KOPT-K1 (cell line): ENCODE data around the gene USP25.

ENCODE experiments used
- H3K27ac ChIP-seq: fragments of 200-600 bp; sonication (generic); 2 replicates; pipeline ENCODE4 v1.5.1; 2016; ENCODE audit warnings: antibody characterized with exemption, mild to moderate bottlenecking, low read depth, low read length; ENCODE audit not compliant: poor library complexity, severe bottlenecking
- H3K36me3 ChIP-seq: fragments of 200-600 bp; sonication (generic); 2 replicates; pipeline ENCODE4 v1.5.1; 2017; ENCODE audit warnings: antibody characterized with exemption, mild to moderate bottlenecking, low read length, moderate library complexity; ENCODE audit not compliant: insufficient read depth
- H3K9me3 ChIP-seq: fragments of 200-600 bp; sonication (generic); 2 replicates; pipeline ENCODE4 v1.5.1; 2017; ENCODE audit warnings: antibody characterized with exemption, low read length, mild to moderate bottlenecking; ENCODE audit not compliant: insufficient read depth, poor library complexity, severe bottlenecking

Gene USP25

GRCh38 chr21:15795533-15795932, 65.8 kb downstream of the USP25 start:
- peaks cover 4% of the 10 kb centered on the region for H3K9me3 ChIP-seq
- H3K36me3 ChIP-seq: peaks cover 5% of the 10 kb centered on the region
- no peak overlapping the region for H3K27ac ChIP-seq

- Histone ChIP-seq H3K9me3 (no peaks in the 10 kb centered on the region), H3K27ac (no peak overlapping the region), H3K36me3 (no peaks in the 10 kb centered on the region; the same call in 1 of the 2 replicates)
Measured at GRCh38 chr21:15797577-15798363, 68.0 kb downstream of the USP25 start.

- Histone ChIP-seq H3K27ac (no peak overlapping the region), H3K9me3 (no peaks in the 10 kb centered on the region), H3K36me3 (peaks cover 11% of the 10 kb centered on the region)
Measured at GRCh38 chr21:15801352-15801863, 71.6 kb downstream of the USP25 start.

GRCh38 chr21:15804247-15805005, 74.6 kb downstream of the USP25 start:
- no peaks in the 10 kb centered on the region for H3K9me3 ChIP-seq
- peaks cover 28% of the 10 kb centered on the region for H3K36me3 ChIP-seq
- no peak overlapping the region for H3K27ac ChIP-seq

GRCh38 chr21:15809065-15809464, 79.3 kb downstream of the USP25 start:
- peaks cover 68% of the 10 kb centered on the region for H3K36me3 ChIP-seq

GRCh38 chr21:15809818-15810217, 80.0 kb downstream of the USP25 start:
- Histone ChIP-seq H3K9me3 (peaks cover 27% of the 10 kb centered on the region), H3K27ac (no peak overlapping the region), H3K36me3 (peaks cover 75% of the 10 kb centered on the region)

More at GRCh38 chr21:15809065-15809464, 79.3 kb downstream of the USP25 start:
- Histone ChIP-seq H3K9me3 (peaks cover 19% of the 10 kb centered on the region), H3K27ac (no peak overlapping the region)

- H3K36me3 ChIP-seq: peaks cover 89% of the 10 kb centered on the region
Measured at GRCh38 chr21:15815285-15815684, 85.5 kb downstream of the USP25 start.

GRCh38 chr21:15820327-15820726, 90.5 kb downstream of the USP25 start:
- peaks cover 57% of the 10 kb centered on the region for H3K36me3 ChIP-seq
- no peak overlapping the region for H3K27ac ChIP-seq
- H3K9me3 ChIP-seq: peaks cover 6% of the 10 kb centered on the region

More at GRCh38 chr21:15815285-15815684, 85.5 kb downstream of the USP25 start:
- Histone ChIP-seq H3K9me3 (peaks cover 37% of the 10 kb centered on the region), H3K27ac (no peak overlapping the region)

- Histone ChIP-seq H3K9me3 (no peaks in the 10 kb centered on the region), H3K36me3 (peaks cover 53% of the 10 kb centered on the region), H3K27ac (no peak overlapping the region)
Measured at GRCh38 chr21:15820852-15821379, 91.1 kb downstream of the USP25 start.

- Histone ChIP-seq H3K27ac (no peak overlapping the region), H3K9me3 (no peaks in the 10 kb centered on the region), H3K36me3 (peaks cover 49% of the 10 kb centered on the region)
Measured at GRCh38 chr21:15823486-15824150, 93.8 kb downstream of the USP25 start.

GRCh38 chr21:15825700-15826099, 95.9 kb downstream of the USP25 start:
- Histone ChIP-seq H3K9me3 (no peaks in the 10 kb centered on the region), H3K36me3 (peaks cover 41% of the 10 kb centered on the region), H3K27ac (no peak overlapping the region)

GRCh38 chr21:15826147-15826780, 96.5 kb downstream of the USP25 start:
- H3K27ac ChIP-seq: no peak overlapping the region
- H3K36me3 ChIP-seq: peaks cover 45% of the 10 kb centered on the region
- H3K9me3 ChIP-seq: no peaks in the 10 kb centered on the region

- Histone ChIP-seq H3K27ac (no peak overlapping the region), H3K36me3 (peaks cover 50% of the 10 kb centered on the region), H3K9me3 (no peaks in the 10 kb centered on the region)
Measured at GRCh38 chr21:15826908-15827601, 97.3 kb downstream of the USP25 start.

- peaks cover 54% of the 10 kb centered on the region for H3K36me3 ChIP-seq
- H3K9me3 ChIP-seq: no peaks in the 10 kb centered on the region
- no peak overlapping the region for H3K27ac ChIP-seq
Measured at GRCh38 chr21:15831497-15831896, 101.7 kb downstream of the USP25 start.
